Astrocyte (in vitro differentiated cells and primary cell): ENCODE measurements around the gene CORO6. TPM values are rescaled to one million over a fixed set of nuclear protein-coding genes. Genes with fewer than 3 reads are reported as not detected.
A peak's percentile ranks its signal among the peaks of the same experiment; 100 is the strongest.

Experiments used
- DNase-seq: peaks from one replicate; pipeline ENCODE4 v3.0.0-alpha.2; 2010; ENCODE audit warnings: low read depth
- FAIRE-seq: peaks from 2 replicates; lab custom pipeline; 2011; peaks lifted over from hg19 to GRCh38; lab: Jason Lieb, UNC
- H2AFZ ChIP-seq: 2 replicates; pipeline ENCODE4 v1.6.0; 2012; ENCODE audit warnings: low read depth, low read length, inconsistent platforms
- H3K27ac ChIP-seq: 2 replicates; pipeline ENCODE4 v1.5.1; 2011; ENCODE audit warnings: low read depth, low read length, inconsistent platforms
- H3K27me3 ChIP-seq: 2 replicates; pipeline ENCODE4 v1.6.0; 2011; ENCODE audit warnings: low read length, inconsistent platforms; ENCODE audit not compliant: insufficient read depth
- H3K36me3 ChIP-seq: 2 replicates; pipeline ENCODE4 v1.5.1; 2011; ENCODE audit warnings: low read length, inconsistent platforms; ENCODE audit not compliant: insufficient read depth
- H3K4me1 ChIP-seq: 2 replicates; pipeline ENCODE4 v1.5.1; 2011; ENCODE audit warnings: low read length, inconsistent platforms; ENCODE audit not compliant: insufficient read depth
- H3K4me2 ChIP-seq: 2 replicates; pipeline ENCODE4 v1.6.0; 2012; ENCODE audit warnings: low read length, inconsistent platforms
- H3K4me3 ChIP-seq: 2 replicates; pipeline ENCODE4 v1.5.1; 2011; ENCODE audit warnings: low read depth, mild to moderate bottlenecking, low read length, inconsistent platforms; ENCODE audit not compliant: insufficient read depth
- H3K79me2 ChIP-seq: 2 replicates; pipeline ENCODE4 v1.6.0; 2012; ENCODE audit warnings: mild to moderate bottlenecking, low read length, inconsistent platforms; ENCODE audit not compliant: insufficient read depth
- H3K9ac ChIP-seq: 2 replicates; pipeline ENCODE4 v1.6.0; 2012; ENCODE audit warnings: mild to moderate bottlenecking, low read length, inconsistent platforms
- H3K9me3 ChIP-seq: 2 replicates; pipeline ENCODE4 v1.5.1; 2012; ENCODE audit warnings: low read depth, mild to moderate bottlenecking, low read length, inconsistent platforms; ENCODE audit not compliant: insufficient read depth
- H4K20me1 ChIP-seq: 2 replicates; pipeline ENCODE4 v1.6.0; 2012; ENCODE audit warnings: low read length, inconsistent platforms; ENCODE audit not compliant: insufficient read depth
- H3K27ac Mint-ChIP-seq: one replicate; pipeline ENCODE4 v1.8.0; 2021; ENCODE audit warnings: mild to moderate bottlenecking, mixed read lengths; ENCODE audit not compliant: unreplicated experiment
- H3K27me3 Mint-ChIP-seq: one replicate; pipeline ENCODE4 v1.8.0; 2021; ENCODE audit warnings: low read depth, mixed read lengths; ENCODE audit not compliant: unreplicated experiment
- H3K36me3 Mint-ChIP-seq: one replicate; pipeline ENCODE4 v1.8.0; 2021; ENCODE audit warnings: low read depth, mixed read lengths; ENCODE audit not compliant: unreplicated experiment
- H3K4me1 Mint-ChIP-seq: one replicate; pipeline ENCODE4 v1.8.0; 2021; ENCODE audit warnings: low read depth, mixed read lengths; ENCODE audit not compliant: unreplicated experiment
- H3K4me3 Mint-ChIP-seq: one replicate; pipeline ENCODE4 v1.8.0; 2021; ENCODE audit warnings: mild to moderate bottlenecking, moderate library complexity, mixed read lengths; ENCODE audit not compliant: unreplicated experiment
- H3K9me3 Mint-ChIP-seq: one replicate; pipeline ENCODE4 v1.8.0; 2021; ENCODE audit warnings: mild to moderate bottlenecking, mixed read lengths; ENCODE audit not compliant: unreplicated experiment
- EZH2 ChIP-seq: IDR thresholded peaks from 2 replicates; pipeline ENCODE4 v1.6.1; 2012; ENCODE audit warnings: mild to moderate bottlenecking, low read length, inconsistent platforms; ENCODE audit not compliant: insufficient read depth
- total RNA-seq: library from RNA; stranded (reverse); gene quantifications from 2 replicates; pipeline ENCODE4 v1.2.1, GENCODE V29; 2021
- TF ChIP-seq, protein P1 (sequence below): IDR thresholded peaks from 2 replicates; pipeline ENCODE4 v1.5.1; 2011; ENCODE audit warnings: low read depth, mild to moderate bottlenecking, inconsistent platforms, low read length, moderate library complexity; ENCODE audit not compliant: insufficient read depth

Gene CORO6
- total RNA-seq, 1 donor from 2014 or later = 8.9 TPM

DNA sequence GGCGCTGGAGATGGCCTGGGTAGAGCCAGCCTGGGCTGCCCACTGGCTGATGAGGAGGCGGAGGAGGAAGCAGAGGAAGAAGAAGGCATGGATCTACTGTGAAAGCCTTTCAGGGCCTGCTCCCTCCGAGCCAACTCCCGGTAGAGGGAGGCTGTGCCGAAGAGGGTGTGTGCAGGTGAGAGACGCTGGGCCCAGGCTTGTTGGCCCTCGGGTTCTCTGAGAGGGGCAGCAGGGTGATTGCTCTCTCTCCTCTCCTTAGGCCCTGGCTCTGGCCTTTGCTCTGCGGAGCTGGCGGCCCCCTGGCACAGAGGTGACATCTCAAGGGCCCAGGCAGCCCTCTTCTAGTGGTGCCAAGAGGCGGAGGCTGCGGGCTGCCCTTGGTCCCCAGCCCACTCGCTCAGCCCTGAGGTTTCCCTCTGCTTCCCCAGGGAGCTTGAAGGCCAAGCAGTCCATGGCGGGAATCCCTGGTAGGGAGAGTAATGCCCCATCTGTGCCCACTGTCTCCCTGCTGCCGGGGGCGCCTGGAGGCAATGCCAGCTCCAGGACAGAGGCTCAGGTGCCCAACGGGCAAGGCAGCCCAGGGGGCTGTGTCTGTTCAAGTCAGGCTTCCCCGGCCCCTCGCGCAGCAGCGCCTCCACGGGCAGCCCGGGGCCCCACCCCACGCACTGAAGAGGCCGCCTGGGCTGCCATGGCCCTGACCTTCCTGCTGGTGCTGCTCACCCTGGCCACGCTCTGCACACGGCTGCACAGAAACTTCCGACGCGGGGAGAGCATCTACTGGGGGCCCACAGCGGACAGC is 50.6 kb downstream of the CORO6 start:
- DNase-seq = no peak
- Histone ChIP-seq H3K4me2 (peak overlapping the region; percentile 64), H3K9me3 (no peaks in the 10 kb centered on the region), H3K4me3 (no peak overlapping the region), H3K27ac (no peak overlapping the region), H4K20me1 (peaks cover 28% of the 10 kb centered on the region), H2AFZ (peak overlapping the region; percentile 18), H3K9ac (no peak overlapping the region), H3K79me2 (no peaks in the 10 kb centered on the region), H3K27me3 (no peaks in the 10 kb centered on the region), H3K4me1 (peaks cover 19% of the 10 kb centered on the region), H3K36me3 (no peaks in the 10 kb centered on the region)
- no peak for FAIRE-seq
- Mint-ChIP-seq H3K27me3 (peaks cover 2% of the 10 kb centered on the region), H3K4me3 (no peak overlapping the region), H3K4me1 (peaks cover 5% of the 10 kb centered on the region), H3K27ac (peak overlapping the region; percentile 41), H3K9me3 (no peaks in the 10 kb centered on the region), H3K36me3 (peaks cover 12% of the 10 kb centered on the region)
- TF ChIP-seq EZH2 = no peak
- TF ChIP-seq, protein P1, sequence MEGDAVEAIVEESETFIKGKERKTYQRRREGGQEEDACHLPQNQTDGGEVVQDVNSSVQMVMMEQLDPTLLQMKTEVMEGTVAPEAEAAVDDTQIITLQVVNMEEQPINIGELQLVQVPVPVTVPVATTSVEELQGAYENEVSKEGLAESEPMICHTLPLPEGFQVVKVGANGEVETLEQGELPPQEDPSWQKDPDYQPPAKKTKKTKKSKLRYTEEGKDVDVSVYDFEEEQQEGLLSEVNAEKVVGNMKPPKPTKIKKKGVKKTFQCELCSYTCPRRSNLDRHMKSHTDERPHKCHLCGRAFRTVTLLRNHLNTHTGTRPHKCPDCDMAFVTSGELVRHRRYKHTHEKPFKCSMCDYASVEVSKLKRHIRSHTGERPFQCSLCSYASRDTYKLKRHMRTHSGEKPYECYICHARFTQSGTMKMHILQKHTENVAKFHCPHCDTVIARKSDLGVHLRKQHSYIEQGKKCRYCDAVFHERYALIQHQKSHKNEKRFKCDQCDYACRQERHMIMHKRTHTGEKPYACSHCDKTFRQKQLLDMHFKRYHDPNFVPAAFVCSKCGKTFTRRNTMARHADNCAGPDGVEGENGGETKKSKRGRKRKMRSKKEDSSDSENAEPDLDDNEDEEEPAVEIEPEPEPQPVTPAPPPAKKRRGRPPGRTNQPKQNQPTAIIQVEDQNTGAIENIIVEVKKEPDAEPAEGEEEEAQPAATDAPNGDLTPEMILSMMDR = no peak

DNA sequence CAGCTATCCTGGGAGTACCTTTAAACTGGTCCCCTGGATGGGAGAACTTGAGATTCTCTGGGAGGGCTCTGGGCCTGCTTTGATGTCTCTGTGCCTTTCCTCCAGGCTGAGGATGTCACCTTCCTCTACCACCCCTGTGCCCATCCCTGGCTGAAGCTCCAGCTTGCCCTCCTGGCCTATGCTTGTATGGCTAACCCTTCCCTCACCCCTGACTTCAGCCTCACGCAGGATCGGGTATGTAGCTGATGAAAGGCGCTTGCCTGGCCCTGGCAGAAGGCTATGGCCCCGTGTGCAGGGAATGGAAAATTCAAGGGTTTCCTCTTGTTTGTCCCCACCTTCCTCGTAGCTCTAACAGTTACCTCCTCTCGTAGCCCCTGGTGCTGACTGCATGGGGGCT is 51.2 kb downstream of the CORO6 start:
- Histone ChIP-seq H3K4me3 (no peak overlapping the region), H3K79me2 (no peaks in the 10 kb centered on the region), H3K27me3 (no peaks in the 10 kb centered on the region), H3K4me1 (peaks cover 19% of the 10 kb centered on the region), H4K20me1 (peaks cover 28% of the 10 kb centered on the region), H3K9me3 (no peaks in the 10 kb centered on the region), H3K9ac (no peak overlapping the region), H3K36me3 (no peaks in the 10 kb centered on the region), H3K4me2 (no peak overlapping the region), H3K27ac (no peak overlapping the region), H2AFZ (no peak overlapping the region)
- Mint-ChIP-seq H3K9me3 (no peaks in the 10 kb centered on the region), H3K27me3 (peaks cover 2% of the 10 kb centered on the region), H3K36me3 (peaks cover 12% of the 10 kb centered on the region), H3K4me1 (peaks cover 5% of the 10 kb centered on the region), H3K4me3 (peak overlapping the region; percentile 50), H3K27ac (peak overlapping the region; percentile 41)
- DNase-seq = no peak
- no peak for TF ChIP-seq EZH2
- TF ChIP-seq, protein P1 = no peak
- no peak for FAIRE-seq

DNA sequence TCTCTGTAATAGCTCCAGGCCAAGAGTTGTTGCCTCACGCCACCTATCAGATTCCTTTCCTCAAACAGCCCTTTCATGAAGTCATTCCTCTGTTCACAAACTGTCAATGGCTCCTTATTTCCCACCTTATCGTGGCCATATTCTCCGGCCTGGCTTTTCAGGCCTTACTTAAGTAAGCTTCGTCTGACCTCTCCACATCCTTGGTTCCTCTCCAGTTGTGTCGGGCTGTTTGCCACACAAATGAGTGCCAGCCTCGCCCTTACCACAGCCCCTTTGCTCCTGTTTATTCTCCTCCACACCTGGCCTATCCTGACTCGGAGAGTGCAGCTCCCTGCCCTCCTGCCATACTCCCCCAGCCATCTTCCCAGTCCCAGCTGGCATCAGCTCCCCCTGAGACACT is 52.2 kb downstream of the CORO6 start:
- peaks cover 26% of the 10 kb centered on the region for H3K4me1 ChIP-seq
- peak overlapping the region; percentile 47 for H3K27ac Mint-ChIP-seq
- H3K9me3 Mint-ChIP-seq = no peaks in the 10 kb centered on the region
- no peak for TF ChIP-seq EZH2
- TF ChIP-seq, protein P1 = no peak
- peaks cover 3% of the 10 kb centered on the region for H3K27me3 ChIP-seq
- peaks cover 28% of the 10 kb centered on the region for H4K20me1 ChIP-seq
- peaks cover 5% of the 10 kb centered on the region for H3K4me1 Mint-ChIP-seq
- FAIRE-seq (no peak), DNase-seq (no peak)
- peaks cover 6% of the 10 kb centered on the region for H3K27me3 Mint-ChIP-seq
- no peaks in the 10 kb centered on the region for H3K79me2 ChIP-seq
- H3K4me3 Mint-ChIP-seq = peak overlapping the region; percentile 75
- no peak overlapping the region for H3K4me3 ChIP-seq
- no peaks in the 10 kb centered on the region for H3K9me3 ChIP-seq
- no peak overlapping the region for H3K27ac ChIP-seq
- H3K36me3 Mint-ChIP-seq = peaks cover 12% of the 10 kb centered on the region
- no peak overlapping the region for H3K9ac ChIP-seq
- no peaks in the 10 kb centered on the region for H3K36me3 ChIP-seq
- no peak overlapping the region for H2AFZ ChIP-seq
- no peak overlapping the region for H3K4me2 ChIP-seq
